Liver (tissue), 3 donors: ENCODE measurements around the gene NUDC.

Experiments
- FOXA1 ChIP-seq: IDR thresholded peaks from 2 replicates; pipeline ENCODE4 v1.6.1; 2016; ENCODE audit warnings: antibody characterized with exemption
- HNF4A ChIP-seq, 2 donors: conservative IDR thresholded peaks; 2 replicates each; pipeline ENCODE4 v1.6.1; 2016; ENCODE audit warnings: antibody characterized with exemption in 2 of 2, mild to moderate bottlenecking in 2 of 2
- HNF4G ChIP-seq: IDR thresholded peaks from 2 replicates; pipeline ENCODE4 v1.6.1; 2016; ENCODE audit warnings: antibody characterized with exemption
- NR2F2 ChIP-seq: IDR thresholded peaks from 2 replicates; pipeline ENCODE4 v1.6.1; 2016; ENCODE audit warnings: antibody characterized with exemption
- RXRA ChIP-seq, 2 donors: IDR thresholded peaks; 2 replicates each; pipeline ENCODE4 v1.6.1; 2017 to 2018; ENCODE audit warnings: antibody characterized with exemption in 2 of 2, mild to moderate bottlenecking in 1 of 2
- SP1 ChIP-seq: IDR thresholded peaks from 2 replicates; pipeline ENCODE4 v1.6.1; 2018; ENCODE audit warnings: antibody characterized with exemption, mild to moderate bottlenecking
- TAF1 ChIP-seq: conservative IDR thresholded peaks from 2 replicates; pipeline ENCODE4 v1.6.1; 2016; ENCODE audit warnings: antibody characterized with exemption, mild to moderate bottlenecking
- YY1 ChIP-seq: IDR thresholded peaks from 2 replicates; pipeline ENCODE4 v1.6.1; 2016; ENCODE audit warnings: antibody characterized with exemption, mild to moderate bottlenecking
- TF ChIP-seq, protein P1 (sequence below): fragments of 150-350 bp; IDR thresholded peaks from 2 replicates; pipeline ENCODE4 v1.5.1; 2017; ENCODE audit warnings: improper control_type of control experiment, low read depth, low read length; ENCODE audit not compliant: missing input control
- TF ChIP-seq, protein P2 (sequence below): IDR thresholded peaks from 2 replicates; pipeline ENCODE4 v1.6.1; 2016; ENCODE audit warnings: antibody characterized with exemption, mild to moderate bottlenecking
- TF ChIP-seq, protein P3 (sequence below): IDR thresholded peaks from 2 replicates; pipeline ENCODE4 v1.6.1; 2016; ENCODE audit warnings: antibody characterized with exemption
- TF ChIP-seq, protein P4 (sequence below): IDR thresholded peaks from 2 replicates; pipeline ENCODE4 v1.6.1; 2016; ENCODE audit warnings: antibody characterized with exemption
- TF ChIP-seq, protein P5 (sequence below): IDR thresholded peaks from 2 replicates; pipeline ENCODE4 v1.6.1; 2016; ENCODE audit warnings: antibody characterized with exemption
- donor health status: healthy.
- donor health status: healthy.

DNA sequence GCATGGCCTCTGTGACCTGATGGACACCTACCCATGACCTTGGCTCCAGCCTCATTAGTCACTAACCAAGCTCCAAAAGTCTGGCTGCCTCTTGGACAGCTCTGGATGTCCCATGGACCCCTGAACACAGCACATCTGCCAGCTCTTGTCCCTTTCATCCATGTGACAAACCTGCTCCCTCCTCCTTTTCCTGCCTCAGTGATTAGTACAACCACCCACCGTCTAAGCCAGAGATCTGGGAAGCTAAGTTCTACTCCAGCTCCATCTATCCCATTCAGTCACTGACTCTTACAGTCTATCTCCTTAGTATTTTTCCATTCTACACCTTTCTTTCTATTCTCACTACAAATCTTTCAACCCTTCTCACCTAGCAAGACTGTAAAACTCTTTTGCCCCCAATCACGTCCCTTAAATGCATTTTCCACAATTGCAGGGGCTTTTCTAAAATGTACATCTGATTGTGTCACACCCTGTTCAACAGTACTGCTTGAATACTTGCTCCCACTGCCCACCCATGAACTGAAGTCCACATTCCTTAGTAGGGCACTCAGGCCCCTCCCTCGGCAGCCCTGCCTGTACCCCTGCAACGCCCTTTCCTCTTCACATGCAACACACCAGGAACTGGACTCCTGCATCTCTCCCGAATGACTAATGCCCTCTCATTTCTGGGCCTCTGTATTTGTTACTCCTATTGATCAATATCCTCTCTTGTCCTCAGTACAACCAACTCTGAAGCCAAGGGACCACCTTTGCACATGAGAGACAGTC, 38.7 kb upstream of the NUDC start:
- TF ChIP-seq, protein P1, sequence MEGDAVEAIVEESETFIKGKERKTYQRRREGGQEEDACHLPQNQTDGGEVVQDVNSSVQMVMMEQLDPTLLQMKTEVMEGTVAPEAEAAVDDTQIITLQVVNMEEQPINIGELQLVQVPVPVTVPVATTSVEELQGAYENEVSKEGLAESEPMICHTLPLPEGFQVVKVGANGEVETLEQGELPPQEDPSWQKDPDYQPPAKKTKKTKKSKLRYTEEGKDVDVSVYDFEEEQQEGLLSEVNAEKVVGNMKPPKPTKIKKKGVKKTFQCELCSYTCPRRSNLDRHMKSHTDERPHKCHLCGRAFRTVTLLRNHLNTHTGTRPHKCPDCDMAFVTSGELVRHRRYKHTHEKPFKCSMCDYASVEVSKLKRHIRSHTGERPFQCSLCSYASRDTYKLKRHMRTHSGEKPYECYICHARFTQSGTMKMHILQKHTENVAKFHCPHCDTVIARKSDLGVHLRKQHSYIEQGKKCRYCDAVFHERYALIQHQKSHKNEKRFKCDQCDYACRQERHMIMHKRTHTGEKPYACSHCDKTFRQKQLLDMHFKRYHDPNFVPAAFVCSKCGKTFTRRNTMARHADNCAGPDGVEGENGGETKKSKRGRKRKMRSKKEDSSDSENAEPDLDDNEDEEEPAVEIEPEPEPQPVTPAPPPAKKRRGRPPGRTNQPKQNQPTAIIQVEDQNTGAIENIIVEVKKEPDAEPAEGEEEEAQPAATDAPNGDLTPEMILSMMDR = no peak
- TF ChIP-seq RXRA (IDR thresholded peaks at IDR 0.05) (no peak), HNF4A (conservative IDR thresholded peaks at IDR 0.05) (no peak), TAF1 (no peak), SP1 (no peak), YY1 (no peak), FOXA1 (no peak), HNF4G (no peak), NR2F2 (no peak)
- TF ChIP-seq, protein P2, sequence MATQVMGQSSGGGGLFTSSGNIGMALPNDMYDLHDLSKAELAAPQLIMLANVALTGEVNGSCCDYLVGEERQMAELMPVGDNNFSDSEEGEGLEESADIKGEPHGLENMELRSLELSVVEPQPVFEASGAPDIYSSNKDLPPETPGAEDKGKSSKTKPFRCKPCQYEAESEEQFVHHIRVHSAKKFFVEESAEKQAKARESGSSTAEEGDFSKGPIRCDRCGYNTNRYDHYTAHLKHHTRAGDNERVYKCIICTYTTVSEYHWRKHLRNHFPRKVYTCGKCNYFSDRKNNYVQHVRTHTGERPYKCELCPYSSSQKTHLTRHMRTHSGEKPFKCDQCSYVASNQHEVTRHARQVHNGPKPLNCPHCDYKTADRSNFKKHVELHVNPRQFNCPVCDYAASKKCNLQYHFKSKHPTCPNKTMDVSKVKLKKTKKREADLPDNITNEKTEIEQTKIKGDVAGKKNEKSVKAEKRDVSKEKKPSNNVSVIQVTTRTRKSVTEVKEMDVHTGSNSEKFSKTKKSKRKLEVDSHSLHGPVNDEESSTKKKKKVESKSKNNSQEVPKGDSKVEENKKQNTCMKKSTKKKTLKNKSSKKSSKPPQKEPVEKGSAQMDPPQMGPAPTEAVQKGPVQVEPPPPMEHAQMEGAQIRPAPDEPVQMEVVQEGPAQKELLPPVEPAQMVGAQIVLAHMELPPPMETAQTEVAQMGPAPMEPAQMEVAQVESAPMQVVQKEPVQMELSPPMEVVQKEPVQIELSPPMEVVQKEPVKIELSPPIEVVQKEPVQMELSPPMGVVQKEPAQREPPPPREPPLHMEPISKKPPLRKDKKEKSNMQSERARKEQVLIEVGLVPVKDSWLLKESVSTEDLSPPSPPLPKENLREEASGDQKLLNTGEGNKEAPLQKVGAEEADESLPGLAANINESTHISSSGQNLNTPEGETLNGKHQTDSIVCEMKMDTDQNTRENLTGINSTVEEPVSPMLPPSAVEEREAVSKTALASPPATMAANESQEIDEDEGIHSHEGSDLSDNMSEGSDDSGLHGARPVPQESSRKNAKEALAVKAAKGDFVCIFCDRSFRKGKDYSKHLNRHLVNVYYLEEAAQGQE = no peak
- TF ChIP-seq, protein P3, sequence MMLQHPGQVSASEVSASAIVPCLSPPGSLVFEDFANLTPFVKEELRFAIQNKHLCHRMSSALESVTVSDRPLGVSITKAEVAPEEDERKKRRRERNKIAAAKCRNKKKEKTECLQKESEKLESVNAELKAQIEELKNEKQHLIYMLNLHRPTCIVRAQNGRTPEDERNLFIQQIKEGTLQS = no peak
- TF ChIP-seq, protein P4, sequence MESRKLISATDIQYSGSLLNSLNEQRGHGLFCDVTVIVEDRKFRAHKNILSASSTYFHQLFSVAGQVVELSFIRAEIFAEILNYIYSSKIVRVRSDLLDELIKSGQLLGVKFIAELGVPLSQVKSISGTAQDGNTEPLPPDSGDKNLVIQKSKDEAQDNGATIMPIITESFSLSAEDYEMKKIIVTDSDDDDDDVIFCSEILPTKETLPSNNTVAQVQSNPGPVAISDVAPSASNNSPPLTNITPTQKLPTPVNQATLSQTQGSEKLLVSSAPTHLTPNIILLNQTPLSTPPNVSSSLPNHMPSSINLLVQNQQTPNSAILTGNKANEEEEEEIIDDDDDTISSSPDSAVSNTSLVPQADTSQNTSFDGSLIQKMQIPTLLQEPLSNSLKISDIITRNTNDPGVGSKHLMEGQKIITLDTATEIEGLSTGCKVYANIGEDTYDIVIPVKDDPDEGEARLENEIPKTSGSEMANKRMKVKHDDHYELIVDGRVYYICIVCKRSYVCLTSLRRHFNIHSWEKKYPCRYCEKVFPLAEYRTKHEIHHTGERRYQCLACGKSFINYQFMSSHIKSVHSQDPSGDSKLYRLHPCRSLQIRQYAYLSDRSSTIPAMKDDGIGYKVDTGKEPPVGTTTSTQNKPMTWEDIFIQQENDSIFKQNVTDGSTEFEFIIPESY = no peak
- TF ChIP-seq, protein P5, sequence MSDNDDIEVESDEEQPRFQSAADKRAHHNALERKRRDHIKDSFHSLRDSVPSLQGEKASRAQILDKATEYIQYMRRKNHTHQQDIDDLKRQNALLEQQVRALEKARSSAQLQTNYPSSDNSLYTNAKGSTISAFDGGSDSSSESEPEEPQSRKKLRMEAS = no peak
